ENCODE measurements around the gene MAP2K3. TPM values are rescaled to one million over a fixed set of nuclear protein-coding genes. Genes with fewer than 3 reads are reported as not detected.
"Not testable (repeated sequence)": the region's sequence is repeated elsewhere in the genome, so short reads cannot be mapped to it uniquely, and the experiment has no call there.

MAP2K3 gene
- polyA plus RNA-seq, 3 donors = 107 to 166 (median 164) TPM

DNA sequence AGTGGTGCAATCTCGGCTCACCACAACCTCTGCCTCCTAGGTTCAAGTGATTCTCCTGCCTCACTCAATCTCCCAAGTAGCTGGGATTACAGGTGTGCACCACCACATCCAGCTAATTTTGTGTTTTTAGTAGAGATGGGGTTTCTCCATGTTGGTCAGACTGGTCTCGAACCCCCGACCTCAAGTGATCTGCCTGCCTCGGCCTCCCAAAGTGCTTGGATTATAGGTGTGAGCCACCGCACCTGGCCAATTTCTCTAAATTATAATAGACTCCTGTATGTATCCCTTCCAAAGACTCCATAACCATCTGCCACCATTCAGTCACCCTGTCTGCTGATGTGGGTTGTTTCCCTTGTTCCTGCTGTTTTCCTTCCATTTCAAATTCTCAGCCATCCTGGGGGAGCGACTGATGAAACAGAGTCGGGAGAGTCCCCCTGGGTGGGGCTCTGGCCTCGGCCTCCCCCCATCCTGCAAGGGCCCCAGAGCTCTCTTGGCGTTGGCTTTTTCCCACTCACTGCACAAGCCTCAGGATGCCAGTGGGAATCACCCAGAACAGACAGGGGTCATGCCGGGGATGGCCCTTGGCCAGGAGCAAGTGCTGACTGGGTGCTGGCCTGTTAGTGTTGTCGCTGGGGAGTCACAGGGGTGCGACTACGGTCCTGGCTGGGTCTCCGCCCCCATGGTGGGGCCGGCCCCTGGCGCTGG is 25.7 kb downstream of the MAP2K3 start:
- H3K4me3 ChIP-seq (replicated peaks in 1 of 3; ENCODE audit: low read depth in 2 of 3, low read length in 3 of 3); H3K9me3 ChIP-seq (replicated peaks in 1 of 2; ENCODE audit: control insufficient read depth in 1 of 2, insufficient read depth in 1 of 2, low read length in 2 of 2); H3K9ac ChIP-seq (ENCODE audit: insufficient read depth, low read length, poor library complexity, severe bottlenecking); DNase-seq; H3K4me2 ChIP-seq (replicated peaks; ENCODE audit: extremely low read depth, low read length, poor library complexity, severe bottlenecking); intact Hi-C loops (cut with micrococcal nuclease); H3K27me3 Mint-ChIP-seq (ENCODE audit: low read depth in 3 of 3); H3K79me2 ChIP-seq (ENCODE audit: insufficient read depth, low read length); H2AFZ ChIP-seq (ENCODE audit: insufficient read depth, low read depth, low read length, poor library complexity, severe bottlenecking); H3K27me3 ChIP-seq (ENCODE audit: control insufficient read depth in 2 of 2, insufficient read depth in 2 of 2, low read length in 2 of 2): not testable (repeated sequence)
- H3K4me3 Mint-ChIP-seq = peak overlapping the region in 1 of 2 donors; percentile 1
- peaks cover 66 to 87% of the 10 kb centered on the region in 2 donors for H3K36me3 ChIP-seq (replicated peaks in 1 of 2; ENCODE audit: control insufficient read depth in 1 of 2, insufficient read depth in 2 of 2, low read length in 2 of 2)
- peaks cover 13% of the 10 kb centered on the region for H3K4me1 Mint-ChIP-seq
- peaks cover 81% of the 10 kb centered on the region for H4K20me1 ChIP-seq (ENCODE audit: insufficient read depth, low read length)
- peaks cover 9 to 12% of the 10 kb centered on the region in 2 donors for H3K4me1 ChIP-seq (ENCODE audit: control insufficient read depth in 1 of 2, insufficient read depth in 2 of 2, low read length in 2 of 2)
- peaks cover 77 to 97% of the 10 kb centered on the region in 2 donors for H3K36me3 Mint-ChIP-seq
- peaks cover 0 to 20% (median 7%) of the 10 kb centered on the region in 7 donors for H3K9me3 Mint-ChIP-seq
- WGBS (ENCODE audit: insufficient coverage) = 74% methylated on average over 3 of the region's 16 CpGs
- H3K27ac Mint-ChIP-seq = peak overlapping the region in 6 of 7 donors; percentile 42 to 83 (median 78)
- H3K27ac ChIP-seq (ENCODE audit: low read depth in 1 of 2, low read length in 2 of 2) = peak overlapping the region; percentile 32 to 36

DNA sequence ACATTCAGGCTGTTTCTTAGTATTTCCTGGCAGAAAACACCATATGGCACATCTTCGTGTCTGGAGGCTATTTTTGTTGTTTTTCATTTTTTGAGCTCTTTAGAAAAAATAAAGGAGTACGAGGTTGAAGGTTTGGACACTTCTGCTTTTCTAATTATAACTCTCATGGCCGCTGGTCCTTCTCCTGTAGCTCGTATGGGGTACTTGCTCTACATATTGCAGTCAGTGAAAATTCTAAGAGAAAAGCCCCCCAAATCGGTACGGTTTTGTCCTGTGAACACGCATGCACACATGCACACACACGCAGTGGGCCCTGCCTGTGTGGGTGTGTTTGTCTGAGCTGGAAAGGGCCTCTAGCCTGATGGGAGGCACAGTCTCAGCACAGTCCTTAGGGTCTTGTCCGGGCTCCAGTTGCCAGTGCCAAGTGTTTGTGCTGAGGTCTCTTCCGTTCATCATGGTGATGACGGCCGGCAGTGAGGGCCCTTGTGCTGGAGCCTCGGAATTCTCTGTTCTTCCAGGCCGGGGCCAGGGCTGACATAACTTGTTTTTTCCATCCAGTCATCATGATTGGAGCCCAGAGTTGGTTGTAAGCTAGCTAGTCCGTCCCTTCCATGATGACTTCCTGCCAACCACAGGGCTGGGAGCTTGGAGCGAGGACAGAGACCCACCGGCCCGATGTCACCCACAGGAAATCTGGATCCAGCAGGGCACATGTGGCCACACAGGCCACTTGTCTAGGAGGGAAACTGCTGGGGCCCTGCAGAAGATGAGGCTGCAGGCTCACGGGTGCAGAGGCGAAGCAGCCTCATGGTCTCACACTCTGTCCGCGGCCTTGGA is 26.5 kb downstream of the MAP2K3 start:
- H3K79me2 ChIP-seq (ENCODE audit: insufficient read depth, low read length); intact Hi-C loops (cut with micrococcal nuclease); H3K27me3 Mint-ChIP-seq (ENCODE audit: low read depth in 3 of 3); H3K9ac ChIP-seq (ENCODE audit: insufficient read depth, low read length, poor library complexity, severe bottlenecking); H3K4me3 ChIP-seq (replicated peaks in 1 of 3; ENCODE audit: low read depth in 2 of 3, low read length in 3 of 3); H3K4me2 ChIP-seq (replicated peaks; ENCODE audit: extremely low read depth, low read length, poor library complexity, severe bottlenecking); H3K27me3 ChIP-seq (ENCODE audit: control insufficient read depth in 2 of 2, insufficient read depth in 2 of 2, low read length in 2 of 2); DNase-seq; H2AFZ ChIP-seq (ENCODE audit: insufficient read depth, low read depth, low read length, poor library complexity, severe bottlenecking); H3K4me3 Mint-ChIP-seq; H3K9me3 ChIP-seq (replicated peaks in 1 of 2; ENCODE audit: control insufficient read depth in 1 of 2, insufficient read depth in 1 of 2, low read length in 2 of 2): not testable (repeated sequence)
- Histone ChIP-seq H4K20me1 (ENCODE audit: insufficient read depth, low read length) (peaks cover 78% of the 10 kb centered on the region), H3K36me3 (replicated peaks in 1 of 2; ENCODE audit: control insufficient read depth in 1 of 2, insufficient read depth in 2 of 2, low read length in 2 of 2) (peaks cover 61 to 83% of the 10 kb centered on the region in 2 donors), H3K4me1 (ENCODE audit: control insufficient read depth in 1 of 2, insufficient read depth in 2 of 2, low read length in 2 of 2) (peaks cover 9 to 12% of the 10 kb centered on the region in 2 donors), H3K27ac (ENCODE audit: low read depth in 1 of 2, low read length in 2 of 2) (peak overlapping the region; percentile 32 to 36)
- H3K36me3 Mint-ChIP-seq = peaks cover 74 to 93% of the 10 kb centered on the region in 2 donors
- peaks cover 0 to 15% (median 7%) of the 10 kb centered on the region in 7 donors for H3K9me3 Mint-ChIP-seq
- peak overlapping the region; percentile 38 to 85 (median 77) for H3K27ac Mint-ChIP-seq
- peaks cover 13% of the 10 kb centered on the region for H3K4me1 Mint-ChIP-seq
- 20% methylated on average over 7 of the region's 22 CpGs for WGBS (ENCODE audit: insufficient coverage)
